Spleen (tissue), 11 donors: ENCODE data around the gene GRB10. TPM values are rescaled to one million over a fixed set of nuclear protein-coding genes. Genes with fewer than 3 reads are reported as not detected.

Experiments
- DNase-seq: peaks from one replicate; pipeline ENCODE4 v3.0.0-alpha.2; 2020
- H3K27ac ChIP-seq, 8 donors: fragments of 200-600 bp; sonication (generic) in 7 of 8; 1 replicate in 4 of 8; 2 replicates in 4 of 8; pipeline versions ENCODE4 v1.5.0 to v1.8.0; 2016 to 2021; ENCODE audit warnings: inconsistent platforms in 4 of 8, mild to moderate bottlenecking in 4 of 8, moderate library complexity in 1 of 8
- H3K27me3 ChIP-seq, 7 donors: fragments of 200-600 bp; sonication (generic) in 6 of 7; replicated peaks in 1 of 7; 1 replicate in 4 of 7; 2 replicates in 3 of 7; pipeline versions ENCODE4 v1.5.0 to v1.8.0; 2016 to 2021; ENCODE audit warnings: inconsistent platforms in 3 of 7, mild to moderate bottlenecking in 1 of 7
- H3K36me3 ChIP-seq, 6 donors: fragments of 200-600 bp; sonication (generic) in 5 of 6; 1 replicate in 4 of 6; 2 replicates in 2 of 6; pipeline versions ENCODE4 v1.5.0 to v1.8.0; 2016 to 2021; ENCODE audit warnings: inconsistent platforms in 2 of 6
- H3K4me1 ChIP-seq, 6 donors: fragments of 200-600 bp; sonication (generic) in 5 of 6; 1 replicate in 3 of 6; 2 replicates in 3 of 6; pipeline versions ENCODE4 v1.5.0 to v1.8.0; 2016 to 2021; ENCODE audit warnings: inconsistent platforms in 3 of 6
- H3K4me3 ChIP-seq, 8 donors: fragments of 200-600 bp; sonication (generic) in 7 of 8; 1 replicate in 4 of 8; 2 replicates in 4 of 8; pipeline versions ENCODE4 v1.5.0 to v1.8.0; 2016 to 2021; ENCODE audit warnings: inconsistent platforms in 4 of 8, mild to moderate bottlenecking in 4 of 8, moderate library complexity in 2 of 8
- H3K9me3 ChIP-seq, 8 donors: fragments of 200-600 bp; sonication (generic) in 7 of 8; 1 replicate in 4 of 8; 2 replicates in 4 of 8; pipeline versions ENCODE4 v1.5.0 to v1.8.0; 2016 to 2021; ENCODE audit warnings: inconsistent platforms in 4 of 8
- POLR2A ChIP-seq, 3 donors: fragments of 450-650 bp; IDR thresholded peaks; one replicate each; pipeline ENCODE4 v1.5.1; 2017; ENCODE audit warnings: antibody characterized with exemption in 3 of 3, mild to moderate bottlenecking in 1 of 3
- POLR2AphosphoS5 ChIP-seq, 3 donors: sonication (generic); formaldehyde crosslinking; IDR thresholded peaks; one replicate each; pipeline ENCODE4 v1.5.1; 2017; ENCODE audit warnings: antibody characterized with exemption in 3 of 3
- WGBS, 5 donors: extraction: QIAGEN DNeasy Blood & Tissue Kit in 3 of 5; methylation state at CpG; one replicate each; pipeline versions ENCODE4 v1.1.5 to v1.1.7; 2013 to 2018; 5-methylcytosine and 5-hydroxymethylcytosine counted together
- intact Hi-C: fragments of 100-400 bp; cut with DNase I; formaldehyde crosslinking; loops from one replicate; pipeline ENCODE4 v1.15.0; 2023; ENCODE audit warnings: low total_unique reads
- polyA plus RNA-seq, 3 donors: library from polyadenylated mRNA; stranded (reverse); fragments of 200-250 nt; gene quantifications; one replicate each; pipeline ENCODE4 v1.2.1, GENCODE V29; 2013
- total RNA-seq, 7 donors: library from RNA; depleted of rRNA in 3 of 7; stranded (reverse); fragments of >200 nt in 3 of 7; fragmentation: NEBNext Ultra II Directional in 4 of 7; extraction: Animal tissue kit (Norgen Biotek cat#: 25700) in 4 of 7; gene quantifications; one replicate each; pipeline versions ENCODE4 v1.1.0 to v1.2.1, GENCODE V29; 2016 to 2021
- TF ChIP-seq, protein P1 (sequence below), 11 experiments: fragments of 200-600 bp in 7 of 11; fragments of 450-650 bp in 4 of 11; sonication (generic) in 4 of 11; IDR thresholded peaks in 8 of 11; conservative IDR thresholded peaks in 3 of 11; 1 replicate in 7 of 11; 2 replicates in 4 of 11; pipeline versions ENCODE4 v1.4.0 to v1.8.0; 2016 to 2021; ENCODE audit warnings: antibody characterized with exemption in 11 of 11, inconsistent platforms in 4 of 11, mild to moderate bottlenecking in 1 of 11
- donor health status: healthy with polysubstance abuse.
- donor health status: DM: no; HTN: no; CAD: no; lungs with moderate emphysema.
- donor health status: DM: no; HTN: no; CAD: no.
- donor health status: Bipolar disorder and iron deficiency.
- donor health status: healthy.
- donor health status: DM: no; HTN: no; CAD: no.
- donor health status: DM: yes; HTN: yes; CAD: no.

GRB10 gene
- total and polyA plus RNA-seq, 10 donors = 11.3 to 159 (median 115) TPM

DNA sequence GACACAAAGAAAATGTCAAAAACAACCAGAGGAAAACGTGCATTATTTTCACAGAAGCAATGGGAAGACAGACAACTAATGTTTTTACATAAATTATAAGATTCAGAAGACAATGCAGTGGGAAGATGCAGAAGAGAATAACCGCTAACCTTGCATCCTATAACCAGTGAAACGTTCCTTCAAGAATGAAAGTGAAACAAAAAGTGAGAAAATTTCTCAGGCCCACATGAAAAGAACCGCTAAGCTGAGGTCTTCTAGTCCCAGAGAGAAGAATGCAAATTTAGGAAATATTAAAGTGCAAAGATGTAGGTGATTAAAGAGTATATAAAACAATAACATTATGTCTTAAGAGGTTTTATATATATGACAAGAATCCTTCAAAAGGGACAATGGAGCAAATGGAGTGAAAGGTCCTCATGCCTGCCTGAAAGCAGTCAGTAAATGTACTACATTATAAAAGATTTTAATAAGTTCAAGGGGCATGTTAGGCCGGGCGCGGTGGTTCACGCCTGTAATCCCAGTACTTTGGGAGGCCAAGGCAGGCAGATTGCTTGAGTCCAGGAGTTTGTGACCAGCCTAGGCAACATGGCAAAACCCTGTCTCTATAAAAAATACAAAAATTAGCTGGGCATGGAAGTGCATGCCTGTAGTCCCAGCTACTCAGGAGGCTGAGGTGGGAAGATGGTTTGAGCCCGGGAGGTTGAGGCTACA lies 174.3 kb downstream of the GRB10 start:
- no peak overlapping the region for H3K4me3 ChIP-seq
- intact Hi-C loops = no loop called here
- DNase-seq = no peak
- peaks cover 0 to 24% (median 13%) of the 10 kb centered on the region in 6 donors for H3K4me1 ChIP-seq
- no peaks in the 10 kb centered on the region for H3K27me3 ChIP-seq
- TF ChIP-seq POLR2AphosphoS5 (IDR thresholded peaks at IDR 0.05) (no peak), POLR2A (IDR thresholded peaks at IDR 0.05) (no peak)
- TF ChIP-seq, protein P1, sequence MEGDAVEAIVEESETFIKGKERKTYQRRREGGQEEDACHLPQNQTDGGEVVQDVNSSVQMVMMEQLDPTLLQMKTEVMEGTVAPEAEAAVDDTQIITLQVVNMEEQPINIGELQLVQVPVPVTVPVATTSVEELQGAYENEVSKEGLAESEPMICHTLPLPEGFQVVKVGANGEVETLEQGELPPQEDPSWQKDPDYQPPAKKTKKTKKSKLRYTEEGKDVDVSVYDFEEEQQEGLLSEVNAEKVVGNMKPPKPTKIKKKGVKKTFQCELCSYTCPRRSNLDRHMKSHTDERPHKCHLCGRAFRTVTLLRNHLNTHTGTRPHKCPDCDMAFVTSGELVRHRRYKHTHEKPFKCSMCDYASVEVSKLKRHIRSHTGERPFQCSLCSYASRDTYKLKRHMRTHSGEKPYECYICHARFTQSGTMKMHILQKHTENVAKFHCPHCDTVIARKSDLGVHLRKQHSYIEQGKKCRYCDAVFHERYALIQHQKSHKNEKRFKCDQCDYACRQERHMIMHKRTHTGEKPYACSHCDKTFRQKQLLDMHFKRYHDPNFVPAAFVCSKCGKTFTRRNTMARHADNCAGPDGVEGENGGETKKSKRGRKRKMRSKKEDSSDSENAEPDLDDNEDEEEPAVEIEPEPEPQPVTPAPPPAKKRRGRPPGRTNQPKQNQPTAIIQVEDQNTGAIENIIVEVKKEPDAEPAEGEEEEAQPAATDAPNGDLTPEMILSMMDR (IDR thresholded peaks at IDR 0.05 in 8 of 11, conservative IDR thresholded peaks at IDR 0.05 in 3 of 11) = no peak
- 66 to 79% (median 73%) methylated on average over 9 of the region's 9 CpGs for WGBS, 5 donors
- peak overlapping the region in 2 of 8 donors; percentile 25 to 30 for H3K27ac ChIP-seq
- no peaks in the 10 kb centered on the region for H3K9me3 ChIP-seq
- peaks cover 0 to 100% (median 35%) of the 10 kb centered on the region in 6 donors for H3K36me3 ChIP-seq

DNA sequence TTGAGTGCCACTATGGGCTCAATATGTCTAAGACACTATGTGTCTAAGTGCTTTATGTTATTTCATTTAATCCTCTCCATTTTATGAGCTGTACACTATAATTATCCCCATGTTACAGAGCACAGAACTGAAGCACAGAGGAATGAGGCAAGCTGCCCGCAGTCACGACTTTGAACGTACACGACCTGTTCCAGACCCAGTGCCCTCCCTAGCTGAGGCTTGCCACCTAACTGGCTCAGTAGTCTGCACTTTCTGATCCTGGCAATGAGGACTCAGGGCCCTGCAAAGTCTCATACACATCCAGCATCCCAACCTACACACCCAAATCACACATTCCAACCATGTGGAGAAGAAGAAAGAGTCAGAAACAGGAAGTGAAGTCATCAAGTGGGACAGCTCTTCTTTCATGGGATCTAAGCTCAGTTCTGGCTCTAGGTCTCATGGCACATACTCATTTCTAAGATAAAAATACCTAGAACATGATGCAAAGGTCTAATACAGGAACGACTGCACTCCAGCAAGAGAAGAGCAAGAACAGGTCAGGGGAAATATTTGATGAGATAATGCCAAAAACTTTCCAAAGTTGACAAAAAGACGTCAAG lies 175.1 kb downstream of the GRB10 start:
- Histone ChIP-seq H3K27me3 (no peaks in the 10 kb centered on the region), H3K27ac (no peak overlapping the region), H3K9me3 (no peaks in the 10 kb centered on the region), H3K36me3 (peaks cover 0 to 100% (median 30%) of the 10 kb centered on the region in 6 donors), H3K4me3 (no peak overlapping the region), H3K4me1 (peaks cover 0 to 24% (median 13%) of the 10 kb centered on the region in 6 donors)
- intact Hi-C loops = no loop called here
- DNase-seq = no peak
- 90 to 94% (median 93%) methylated on average over 6 of the region's 6 CpGs for WGBS, 5 donors
- TF ChIP-seq, protein P1 (IDR thresholded peaks at IDR 0.05 in 8 of 11, conservative IDR thresholded peaks at IDR 0.05 in 3 of 11) = no peak
- TF ChIP-seq POLR2A (IDR thresholded peaks at IDR 0.05) (no peak), POLR2AphosphoS5 (IDR thresholded peaks at IDR 0.05) (no peak)

DNA sequence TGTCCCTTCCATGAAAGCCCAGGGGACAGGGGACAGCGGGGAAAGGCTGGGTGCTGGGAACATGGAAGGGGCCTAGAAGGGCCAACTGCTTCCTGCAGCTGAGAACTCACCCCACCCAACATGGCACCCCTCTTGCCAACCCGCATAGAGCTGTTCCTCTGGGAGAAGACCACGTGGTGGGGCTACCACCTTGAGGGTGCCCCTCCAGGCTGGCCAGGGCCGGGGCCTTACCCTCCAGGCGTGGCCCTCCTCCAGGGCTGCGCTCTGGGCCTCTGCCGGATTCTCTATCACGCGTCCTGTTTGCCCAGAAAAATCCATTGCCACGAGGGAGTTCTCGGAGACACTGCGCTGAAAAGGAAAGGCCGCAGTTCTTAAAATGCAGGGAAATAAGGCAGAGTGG lies 177.6 kb downstream of the GRB10 start:
- TF ChIP-seq POLR2AphosphoS5 (IDR thresholded peaks at IDR 0.05) (peak in 1 of 3 donors; percentile 55), POLR2A (IDR thresholded peaks at IDR 0.05) (no peak)
- 87 to 95% (median 94%) methylated on average over 11 to 13 of the region's 13 CpGs for WGBS, 5 donors
- Histone ChIP-seq H3K36me3 (peaks cover 0 to 100% (median 26%) of the 10 kb centered on the region in 6 donors), H3K27me3 (no peaks in the 10 kb centered on the region), H3K4me1 (peaks cover 0 to 16% (median under 1%) of the 10 kb centered on the region in 6 donors), H3K9me3 (no peaks in the 10 kb centered on the region), H3K27ac (no peak overlapping the region), H3K4me3 (no peak overlapping the region)
- intact Hi-C loops = no loop called here
- DNase-seq = no peak

DNA sequence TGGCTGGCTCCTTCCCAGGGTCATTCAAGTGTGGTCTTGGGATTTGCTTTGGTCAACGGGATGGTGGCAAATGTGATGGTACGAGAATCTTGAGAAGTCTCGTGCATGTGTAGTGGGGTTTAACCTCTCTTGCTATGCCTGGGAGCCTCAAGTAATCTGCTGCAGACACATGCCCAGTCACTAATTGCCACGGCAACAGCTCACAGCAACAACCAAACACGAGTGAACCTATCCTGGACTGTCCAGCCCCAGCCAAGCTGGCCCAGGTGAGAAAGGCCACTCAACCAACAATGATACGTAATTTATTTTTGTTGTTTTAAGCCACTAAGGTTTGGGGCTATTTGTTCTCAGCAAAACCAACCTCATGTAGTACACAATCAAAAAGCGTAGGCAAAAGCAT lies 179.4 kb downstream of the GRB10 start:
- intact Hi-C loops = no loop called here
- 83 to 91% (median 88%) methylated on average over 6 to 7 of the region's 7 CpGs for WGBS, 5 donors
- no peak overlapping the region for H3K4me3 ChIP-seq
- no peaks in the 10 kb centered on the region for H3K27me3 ChIP-seq
- H3K36me3 ChIP-seq = peaks cover 0 to 100% (median 26%) of the 10 kb centered on the region in 6 donors
- TF ChIP-seq POLR2A (IDR thresholded peaks at IDR 0.05) (no peak), POLR2AphosphoS5 (IDR thresholded peaks at IDR 0.05) (no peak)
- TF ChIP-seq, protein P1 (IDR thresholded peaks at IDR 0.05 in 8 of 11, conservative IDR thresholded peaks at IDR 0.05 in 3 of 11) = no peak
- H3K4me1 ChIP-seq = peaks cover 0 to 29% (median 9%) of the 10 kb centered on the region in 6 donors
- DNase-seq = no peak
- no peak overlapping the region for H3K27ac ChIP-seq
- H3K9me3 ChIP-seq = no peaks in the 10 kb centered on the region
